HG02885 (cell line): ENCODE data around the gene UNC79.

Source experiments
- ATAC-seq: cut with Tn5 transposase; IDR thresholded peaks from one replicate; pipeline ENCODE4 v1.9.1; 2021; ENCODE audit warnings: mild to moderate bottlenecking; ENCODE audit not compliant: unreplicated experiment, poor library complexity

The UNC79 gene

GRCh38 chr14:93720076-93720815 lies 289.5 kb downstream of the UNC79 start:
- ATAC-seq, result no peak

GRCh38 chr14:93720981-93721483 lies 290.3 kb downstream of the UNC79 start:
- ATAC-seq, result no peak

DNA sequence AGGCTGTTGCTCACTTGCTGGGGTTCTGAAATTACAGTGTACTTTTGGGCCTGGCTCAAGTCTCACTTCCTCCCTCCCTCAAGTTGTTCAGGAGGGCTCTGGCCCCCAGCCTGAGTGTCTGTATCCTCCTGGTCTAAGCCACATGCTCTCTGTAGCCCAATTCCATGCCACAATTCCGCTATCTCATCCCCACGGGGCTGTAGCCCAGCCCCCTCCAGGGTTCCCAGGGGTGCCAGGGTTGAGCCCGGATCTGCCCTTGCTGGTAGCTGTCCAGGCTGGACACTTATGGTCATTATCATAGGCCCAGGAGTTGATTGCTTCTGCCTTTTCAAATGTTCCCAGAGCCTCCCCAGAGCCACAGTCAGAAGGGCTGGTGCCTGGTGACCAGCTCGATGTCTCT lies 292.3 kb downstream of the UNC79 start:
- no peak for ATAC-seq

DNA sequence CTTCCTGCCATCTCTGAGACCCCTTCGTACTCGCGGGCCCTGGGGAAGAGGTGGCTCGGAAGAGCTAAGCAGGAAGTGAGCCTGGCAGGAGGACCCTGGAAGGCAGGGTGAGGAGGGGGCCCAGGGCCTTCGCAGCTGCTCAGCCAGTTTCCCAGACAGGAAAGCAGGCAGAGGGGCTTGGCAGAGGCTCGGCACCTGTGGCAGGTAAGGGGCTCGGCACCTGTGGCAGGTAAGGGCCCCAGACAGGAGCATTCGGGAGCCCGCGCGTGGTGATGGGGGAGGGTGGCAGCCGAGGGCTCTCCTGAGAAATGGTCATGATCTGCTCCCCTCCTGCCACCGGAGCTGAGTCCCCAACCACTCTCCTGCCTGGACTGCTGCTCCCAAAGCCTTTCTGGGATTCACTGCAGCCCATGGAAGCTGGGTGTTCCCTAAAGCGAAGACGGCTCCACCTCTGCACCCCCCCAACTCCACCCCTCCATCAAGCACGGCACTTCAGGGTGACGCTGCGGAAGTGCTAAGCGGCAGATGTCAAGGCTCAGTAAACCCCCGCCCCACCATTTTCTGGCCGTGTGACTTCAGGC lies 294.4 kb downstream of the UNC79 start:
- no peak for ATAC-seq

GRCh38 chr14:93725993-93726392 lies 295.3 kb downstream of the UNC79 start:
- ATAC-seq, result no peak

- no peak for ATAC-seq
Observed at GRCh38 chr14:93727039-93727740, 296.5 kb downstream of the UNC79 start.

GRCh38 chr14:93727917-93728650 lies 297.3 kb downstream of the UNC79 start:
- no peak for ATAC-seq

- ATAC-seq, result no peak
Observed at GRCh38 chr14:93728651-93729016, 297.9 kb downstream of the UNC79 start.

DNA sequence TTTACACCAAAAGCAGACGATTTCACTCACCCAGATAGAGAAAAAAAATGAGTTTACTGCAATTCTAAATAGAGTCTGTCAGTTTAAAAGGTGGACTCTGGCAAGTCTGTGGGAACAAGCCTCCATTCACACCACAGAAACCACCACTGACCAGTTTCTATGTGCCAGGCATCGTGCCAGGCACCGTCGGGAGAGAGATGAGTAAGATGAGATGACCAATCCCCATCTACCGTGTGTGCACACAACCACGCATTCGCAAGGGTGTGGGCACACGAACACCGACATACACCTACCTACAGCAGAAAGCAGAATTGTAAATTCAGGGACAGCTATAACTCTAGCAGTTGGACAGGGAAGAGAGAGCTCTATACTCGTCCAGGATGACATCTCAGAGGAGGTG lies 299.3 kb downstream of the UNC79 start:
- ATAC-seq, result no peak

DNA sequence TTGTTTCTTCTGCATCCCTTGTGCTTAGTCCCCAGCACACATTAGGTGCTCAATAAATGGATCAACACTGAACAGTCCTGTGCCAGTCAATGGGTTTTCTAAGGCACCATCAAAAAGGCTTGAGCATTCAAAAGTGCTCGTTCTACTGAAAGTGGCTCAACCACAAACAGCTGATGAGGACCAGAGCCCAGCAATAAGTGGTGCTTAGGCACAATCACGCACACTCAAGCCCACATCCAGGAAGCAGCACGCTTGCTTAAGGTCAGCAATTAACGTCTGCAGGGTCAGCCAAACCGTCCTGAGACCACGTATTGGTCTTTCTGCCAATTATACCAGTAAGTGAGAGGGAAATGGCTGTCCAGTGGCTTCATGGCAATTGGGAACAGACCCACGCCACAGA lies 301.0 kb downstream of the UNC79 start:
- no peak for ATAC-seq

DNA sequence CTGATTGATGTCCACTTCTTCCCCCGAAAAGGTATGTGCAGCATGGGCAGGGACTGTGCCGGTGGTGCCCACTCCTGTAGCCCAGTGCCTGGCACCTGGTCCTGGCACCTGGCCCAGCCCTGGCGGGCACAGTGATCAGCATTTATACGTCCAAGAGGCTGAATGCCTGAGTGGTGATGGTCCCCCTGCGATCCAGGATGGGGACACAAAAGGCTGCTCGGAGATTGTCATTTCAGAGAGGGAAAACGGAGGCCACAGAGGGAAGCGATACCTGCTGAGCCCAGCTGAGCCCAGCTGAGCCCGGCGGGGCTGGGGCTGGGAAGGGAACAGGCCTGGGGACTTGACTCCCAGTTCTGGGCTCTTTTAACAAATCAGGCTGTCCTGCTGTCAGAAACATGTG lies 301.8 kb downstream of the UNC79 start:
- no peak for ATAC-seq

- no peak for ATAC-seq
Observed at GRCh38 chr14:93733231-93733630, 302.5 kb downstream of the UNC79 start.

- no peak for ATAC-seq
Observed at GRCh38 chr14:93733631-93734030, 302.9 kb downstream of the UNC79 start.

DNA sequence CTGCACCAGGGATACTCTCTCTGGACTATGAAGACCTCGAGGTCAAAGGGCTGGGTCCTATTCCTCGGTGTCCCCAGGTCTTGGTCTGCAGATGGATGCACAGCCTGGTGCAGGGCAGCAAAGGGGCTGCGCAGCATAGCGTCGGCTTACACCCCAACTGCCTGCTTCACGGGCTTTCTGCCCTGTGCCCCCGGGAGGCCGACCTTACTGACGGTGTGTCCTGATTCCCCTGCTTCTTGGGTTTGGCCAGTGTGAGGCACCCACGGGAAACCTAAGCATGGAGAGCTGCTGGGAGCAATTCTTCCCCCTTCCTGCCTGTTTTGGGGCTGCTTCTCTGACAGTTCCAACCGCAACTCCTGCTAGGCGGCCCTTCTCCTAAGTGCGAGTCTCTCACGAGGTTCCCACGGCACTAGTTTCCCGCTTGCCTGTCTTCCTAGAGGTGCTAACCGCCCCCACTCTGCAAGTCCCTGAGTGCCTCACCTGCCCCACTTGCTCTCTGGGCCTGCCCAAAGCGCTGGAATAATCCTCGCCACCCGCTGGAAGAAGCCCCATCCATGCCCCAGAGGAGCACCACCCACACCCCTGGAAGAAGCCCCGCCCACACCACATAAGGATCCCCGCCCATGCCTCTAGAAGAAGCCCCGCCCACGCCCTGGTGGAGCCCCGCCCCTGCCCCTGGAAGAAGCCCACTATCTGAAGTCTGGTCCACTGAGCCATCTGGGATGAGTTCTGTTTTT lies 303.5 kb downstream of the UNC79 start:
- ATAC-seq, result no peak

GRCh38 chr14:93735206-93735605 lies 304.5 kb downstream of the UNC79 start:
- ATAC-seq, result no peak

- no peak for ATAC-seq
Observed at GRCh38 chr14:93736378-93737014, 305.8 kb downstream of the UNC79 start.

GRCh38 chr14:93737634-93738033 lies 306.9 kb downstream of the UNC79 start:
- no peak for ATAC-seq

- ATAC-seq, result no peak
Observed at GRCh38 chr14:93741556-93742230, 311.0 kb downstream of the UNC79 start.

DNA sequence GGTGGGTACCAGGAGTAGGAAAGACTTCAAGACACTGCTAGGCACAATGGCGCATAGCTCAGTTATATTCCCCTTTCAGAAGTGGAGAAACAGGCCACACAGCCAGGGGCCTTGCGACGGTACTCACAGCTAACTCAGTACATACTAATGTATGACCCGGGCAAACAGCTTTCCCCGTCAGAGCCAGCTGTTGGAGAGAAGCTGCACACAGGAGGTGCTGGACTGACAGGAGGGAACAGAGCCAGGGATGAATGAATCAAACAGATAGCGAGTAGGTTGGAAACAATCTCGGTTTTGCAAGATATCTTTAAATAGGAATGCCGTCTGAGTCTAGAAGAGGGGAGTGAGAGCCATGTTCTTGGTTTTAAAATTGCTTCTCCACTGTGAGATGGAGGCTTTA lies 312.0 kb downstream of the UNC79 start:
- ATAC-seq, result no peak
